ENCODE results near the gene GPR25.

GPR25 gene

GRCh38 chr1:200845360-200845759 is 27.4 kb upstream of the GPR25 start:
- DNase-seq = no peak
- Histone ChIP-seq H3K27me3 (replicated peaks; ENCODE audit: insufficient read depth, low read length) (no peaks in the 10 kb centered on the region), H3K36me3 (replicated peaks; ENCODE audit: insufficient read depth, low read length) (peaks cover 3% of the 10 kb centered on the region; the same call in 1 of the 2 replicates)

DNA sequence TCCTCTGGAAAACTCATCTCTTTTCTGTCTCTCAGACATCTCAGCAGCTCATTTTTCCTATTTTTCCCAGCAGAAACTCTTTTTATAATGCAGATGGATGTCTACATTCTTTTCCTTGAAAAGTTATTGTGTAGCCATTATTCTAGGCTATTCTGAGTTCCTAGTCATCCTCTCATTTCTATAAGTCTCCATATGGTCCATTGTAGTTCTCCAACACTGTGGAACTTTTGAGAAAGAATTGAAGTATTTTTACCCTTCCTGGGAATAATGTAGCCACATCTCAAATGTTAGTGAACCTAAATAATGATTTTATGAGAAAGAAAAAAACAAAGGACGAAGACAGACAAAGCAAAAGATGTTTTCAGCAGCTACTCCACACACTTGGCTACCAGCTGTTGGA is 26.4 kb upstream of the GPR25 start:
- Histone ChIP-seq H3F3A (ENCODE audit: insufficient read depth, low read length) (no peaks in the 10 kb centered on the region), H3K27ac (ENCODE audit: low read length) (no peak overlapping the region), H3K9ac (ENCODE audit: low read length) (no peak overlapping the region), H2AFZ (ENCODE audit: low read length) (no peak overlapping the region), H3K4me3 (ENCODE audit: low read length) (no peak overlapping the region), H3K79me2 (ENCODE audit: low read length) (no peaks in the 10 kb centered on the region), H3K4me1 (ENCODE audit: low read length) (no peaks in the 10 kb centered on the region), H3K9me3 (replicated peaks; ENCODE audit: insufficient read depth, low read length) (no peaks in the 10 kb centered on the region), H4K20me1 (ENCODE audit: insufficient read depth, low read length) (no peaks in the 10 kb centered on the region), H3K9me2 (replicated peaks; ENCODE audit: insufficient read depth, low read length) (no peaks in the 10 kb centered on the region), H3K36me3 (replicated peaks; ENCODE audit: insufficient read depth, low read length) (peaks cover 3% of the 10 kb centered on the region; the same call in 1 of the 2 replicates), H3K4me2 (ENCODE audit: low read depth, low read length) (no peak overlapping the region), H3K27me3 (replicated peaks; ENCODE audit: insufficient read depth, low read length) (no peaks in the 10 kb centered on the region)
- no peak for TF ChIP-seq EZH2 (optimal IDR thresholded peaks at IDR 0.05; ENCODE audit: low read depth, low read length)
- TF ChIP-seq EZH2phosphoT487 (IDR thresholded peaks at IDR 0.05; ENCODE audit: low read length) = no peak
- TF ChIP-seq, protein P1, sequence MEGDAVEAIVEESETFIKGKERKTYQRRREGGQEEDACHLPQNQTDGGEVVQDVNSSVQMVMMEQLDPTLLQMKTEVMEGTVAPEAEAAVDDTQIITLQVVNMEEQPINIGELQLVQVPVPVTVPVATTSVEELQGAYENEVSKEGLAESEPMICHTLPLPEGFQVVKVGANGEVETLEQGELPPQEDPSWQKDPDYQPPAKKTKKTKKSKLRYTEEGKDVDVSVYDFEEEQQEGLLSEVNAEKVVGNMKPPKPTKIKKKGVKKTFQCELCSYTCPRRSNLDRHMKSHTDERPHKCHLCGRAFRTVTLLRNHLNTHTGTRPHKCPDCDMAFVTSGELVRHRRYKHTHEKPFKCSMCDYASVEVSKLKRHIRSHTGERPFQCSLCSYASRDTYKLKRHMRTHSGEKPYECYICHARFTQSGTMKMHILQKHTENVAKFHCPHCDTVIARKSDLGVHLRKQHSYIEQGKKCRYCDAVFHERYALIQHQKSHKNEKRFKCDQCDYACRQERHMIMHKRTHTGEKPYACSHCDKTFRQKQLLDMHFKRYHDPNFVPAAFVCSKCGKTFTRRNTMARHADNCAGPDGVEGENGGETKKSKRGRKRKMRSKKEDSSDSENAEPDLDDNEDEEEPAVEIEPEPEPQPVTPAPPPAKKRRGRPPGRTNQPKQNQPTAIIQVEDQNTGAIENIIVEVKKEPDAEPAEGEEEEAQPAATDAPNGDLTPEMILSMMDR (IDR thresholded peaks at IDR 0.05; ENCODE audit: low read length) = no peak
- DNase-seq = no peak

More at GRCh38 chr1:200845360-200845759, 27.4 kb upstream of the GPR25 start:
- Histone ChIP-seq H3K4me1 (ENCODE audit: low read length) (no peaks in the 10 kb centered on the region), H3K9me3 (replicated peaks; ENCODE audit: insufficient read depth, low read length) (no peaks in the 10 kb centered on the region), H3K9me2 (replicated peaks; ENCODE audit: insufficient read depth, low read length) (no peaks in the 10 kb centered on the region), H4K20me1 (ENCODE audit: insufficient read depth, low read length) (no peaks in the 10 kb centered on the region), H3K27ac (ENCODE audit: low read length) (no peak overlapping the region), H3K4me3 (ENCODE audit: low read length) (no peak overlapping the region), H3K9ac (ENCODE audit: low read length) (no peak overlapping the region), H3F3A (ENCODE audit: insufficient read depth, low read length) (no peaks in the 10 kb centered on the region), H3K4me2 (ENCODE audit: low read depth, low read length) (no peak overlapping the region), H3K79me2 (ENCODE audit: low read length) (no peaks in the 10 kb centered on the region), H2AFZ (ENCODE audit: low read length) (no peak overlapping the region)
- TF ChIP-seq, protein P1 (IDR thresholded peaks at IDR 0.05; ENCODE audit: low read length) = no peak
- TF ChIP-seq EZH2 (optimal IDR thresholded peaks at IDR 0.05; ENCODE audit: low read depth, low read length) (no peak), EZH2phosphoT487 (IDR thresholded peaks at IDR 0.05; ENCODE audit: low read length) (no peak)

GRCh38 chr1:200849430-200849829 is 23.4 kb upstream of the GPR25 start:
- no peaks in the 10 kb centered on the region for H3K9me2 ChIP-seq (replicated peaks; ENCODE audit: insufficient read depth, low read length)
- no peaks in the 10 kb centered on the region for H3F3A ChIP-seq (ENCODE audit: insufficient read depth, low read length)
- H3K36me3 ChIP-seq (replicated peaks; ENCODE audit: insufficient read depth, low read length) = peaks cover 3% of the 10 kb centered on the region; the same call in 1 of the 2 replicates
- no peaks in the 10 kb centered on the region for H3K4me1 ChIP-seq (ENCODE audit: low read length)
- H3K27me3 ChIP-seq (replicated peaks; ENCODE audit: insufficient read depth, low read length) = no peaks in the 10 kb centered on the region
- H3K4me3 ChIP-seq (ENCODE audit: low read length) = no peak overlapping the region
- no peaks in the 10 kb centered on the region for H3K79me2 ChIP-seq (ENCODE audit: low read length)
- H2AFZ ChIP-seq (ENCODE audit: low read length) = no peak overlapping the region
- no peaks in the 10 kb centered on the region for H4K20me1 ChIP-seq (ENCODE audit: insufficient read depth, low read length)
- TF ChIP-seq, protein P1 (IDR thresholded peaks at IDR 0.05; ENCODE audit: low read length) = no peak
- no peak for TF ChIP-seq EZH2 (optimal IDR thresholded peaks at IDR 0.05; ENCODE audit: low read depth, low read length)
- TF ChIP-seq EZH2phosphoT487 (IDR thresholded peaks at IDR 0.05; ENCODE audit: low read length) = no peak
- no peak overlapping the region for H3K27ac ChIP-seq (ENCODE audit: low read length)
- H3K4me2 ChIP-seq (ENCODE audit: low read depth, low read length) = no peak overlapping the region
- H3K9ac ChIP-seq (ENCODE audit: low read length) = no peak overlapping the region
- no peak for DNase-seq
- H3K9me3 ChIP-seq (replicated peaks; ENCODE audit: insufficient read depth, low read length) = no peaks in the 10 kb centered on the region
